SHP77 treated with DMSO at 0.1 percent for 48 hours (cell line): Measurements from ENCODE around the gene TMEM209.
"Not testable (repeated sequence)": the region's sequence is repeated elsewhere in the genome, so short reads cannot be mapped to it uniquely, and the experiment has no call there.

Experiments used
- DNase-seq: peaks from one replicate; lab custom pipeline; 2025; lab: John Stamatoyannopoulos, UW

TMEM209 gene

DNA sequence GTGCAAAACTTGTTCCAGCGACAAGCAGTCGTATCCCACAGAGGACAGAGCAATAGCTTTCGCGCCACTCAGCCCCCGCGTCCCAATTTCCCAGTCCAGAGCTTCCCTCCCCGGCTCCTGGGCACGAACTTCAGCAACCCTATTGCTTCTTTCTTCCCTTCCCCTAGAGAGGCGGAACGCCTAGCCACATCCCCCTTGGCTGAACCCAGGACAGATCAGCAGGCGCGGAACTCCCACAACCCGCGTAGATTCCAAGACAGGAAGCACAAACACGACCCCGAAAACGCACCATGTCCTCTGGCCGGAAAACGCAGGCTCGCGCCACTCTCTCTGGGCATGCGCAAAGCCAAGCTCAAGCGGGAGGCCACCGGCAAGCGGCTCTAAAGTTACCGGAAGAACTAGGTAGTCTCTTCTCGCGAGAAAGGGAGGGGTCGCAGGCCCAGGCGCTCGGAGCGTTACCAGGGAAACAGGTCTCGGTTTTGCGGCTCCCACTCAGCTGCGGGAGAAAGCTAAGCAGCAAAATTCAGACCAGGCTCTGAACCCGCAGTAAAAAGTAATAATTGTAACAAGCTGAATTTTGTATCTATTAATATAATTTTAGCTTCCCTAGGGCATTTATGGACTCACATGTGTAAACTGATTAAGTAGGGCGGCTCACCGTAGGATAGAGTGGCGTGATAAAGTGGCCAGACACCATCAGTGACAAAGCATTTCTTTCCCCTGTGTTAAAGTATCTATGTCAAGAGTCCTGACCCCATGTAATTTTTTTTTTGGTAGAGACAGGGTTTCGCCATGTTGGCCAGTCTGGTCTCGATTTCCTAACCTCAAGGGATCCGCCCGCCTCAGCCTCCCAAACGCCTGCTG, at the start of gene TMEM209:
Gene TMEM209, minus strand, starts transcription at position 323 of the 864 bp plus-strand sequence. Its CDS starts 31 bp downstream, at position 292.
- DNase-seq, result peak; percentile 96

DNA sequence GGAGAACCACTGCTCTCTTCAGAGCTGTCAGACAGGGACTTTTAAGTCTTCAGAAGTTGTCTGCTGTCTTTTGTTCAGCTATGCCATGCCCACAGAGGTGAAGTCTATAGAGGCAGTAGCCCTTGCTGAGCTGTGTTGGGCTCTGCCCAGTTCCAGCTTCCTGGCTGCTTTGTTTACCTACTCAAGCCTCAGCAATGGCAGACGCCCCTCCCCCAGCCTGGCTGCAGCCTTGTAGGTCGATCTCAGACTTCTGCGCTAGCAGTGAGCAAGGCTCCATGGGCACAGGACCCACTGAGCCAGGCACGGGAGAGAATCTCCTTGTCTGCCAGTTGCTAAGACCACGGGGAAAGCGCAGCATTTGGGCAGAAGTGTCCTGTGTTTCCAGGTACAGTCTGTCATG, 49.3 kb upstream of the TMEM209 start:
- no peak for DNase-seq

DNA sequence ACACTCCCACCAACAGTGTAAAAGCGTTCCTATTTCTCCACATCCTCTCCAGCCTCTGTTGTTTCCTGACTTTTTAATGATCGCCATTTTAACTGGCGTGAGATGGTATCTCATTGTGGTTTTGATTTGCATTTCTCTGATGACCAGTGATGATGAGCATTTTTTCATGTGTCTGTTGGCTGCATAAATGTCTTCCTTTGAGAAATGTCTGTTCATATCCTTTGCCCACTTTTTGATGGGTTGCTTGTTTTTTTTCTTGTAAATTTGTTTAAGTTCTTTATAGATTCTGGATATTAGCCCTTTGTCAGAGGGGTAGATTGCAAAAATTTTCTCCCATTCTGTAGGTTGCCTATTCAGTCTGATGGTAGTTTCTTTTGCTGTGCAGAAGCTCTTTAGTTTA, 44.4 kb upstream of the TMEM209 start:
- DNase-seq, result not testable (repeated sequence)

DNA sequence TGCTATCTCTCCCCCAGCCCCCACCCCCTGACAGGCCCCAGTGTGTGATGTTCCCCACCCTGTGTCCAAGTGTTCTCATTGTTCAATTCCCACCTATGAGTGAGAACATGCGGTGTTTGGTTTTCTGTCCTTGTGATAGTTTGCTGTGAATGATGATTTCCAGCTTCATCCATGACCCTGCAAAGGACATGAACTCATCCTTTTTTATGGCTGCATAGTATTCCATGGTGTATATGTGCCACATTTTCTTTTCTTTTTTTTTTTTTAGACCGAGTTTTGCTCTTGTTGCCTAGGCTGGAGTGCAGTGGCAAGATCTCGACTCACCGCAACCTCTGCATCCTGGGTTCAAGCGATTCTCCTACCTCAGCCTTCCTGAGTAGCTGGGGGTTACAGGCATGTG, 43.6 kb upstream of the TMEM209 start:
- DNase-seq, result not testable (repeated sequence)

DNA sequence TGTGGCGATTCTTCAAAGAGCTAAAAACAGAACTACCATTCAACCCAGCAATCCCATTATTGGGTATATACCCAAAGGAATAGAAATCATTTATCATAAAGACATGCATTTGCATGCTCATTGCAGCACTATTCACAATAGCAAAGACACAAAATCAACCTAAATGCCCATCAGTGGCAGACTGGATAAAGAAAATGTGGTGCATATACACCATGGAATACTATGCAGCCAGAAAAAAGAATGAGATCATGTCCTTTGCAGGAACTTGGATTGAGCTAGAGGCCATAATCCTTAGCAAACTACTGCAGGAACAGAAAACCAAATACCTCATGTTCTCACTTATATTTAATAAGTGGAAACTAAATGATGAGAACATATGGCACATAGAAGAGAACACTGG, 41.3 kb upstream of the TMEM209 start:
- not testable (repeated sequence) for DNase-seq

DNA sequence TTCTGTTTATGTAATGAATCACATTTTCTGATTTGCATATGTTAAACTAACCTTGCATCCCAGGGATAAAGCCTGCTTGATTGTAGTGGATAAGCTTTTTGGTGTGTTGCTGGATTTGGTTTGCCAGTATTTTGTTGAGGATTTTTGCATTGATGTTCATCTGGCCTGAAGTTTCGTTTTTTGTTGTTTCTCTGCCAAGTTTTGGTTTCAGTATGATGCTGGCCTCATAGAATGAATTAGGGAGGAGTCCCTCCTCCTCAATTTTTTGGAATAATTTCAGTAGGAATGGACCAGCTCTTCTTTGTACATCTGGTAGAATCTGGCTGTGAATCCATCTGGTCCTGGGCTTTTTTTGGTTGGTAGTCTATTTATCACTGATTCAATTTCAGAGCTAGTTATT, 38.3 kb upstream of the TMEM209 start:
- DNase-seq, result not testable (repeated sequence)

DNA sequence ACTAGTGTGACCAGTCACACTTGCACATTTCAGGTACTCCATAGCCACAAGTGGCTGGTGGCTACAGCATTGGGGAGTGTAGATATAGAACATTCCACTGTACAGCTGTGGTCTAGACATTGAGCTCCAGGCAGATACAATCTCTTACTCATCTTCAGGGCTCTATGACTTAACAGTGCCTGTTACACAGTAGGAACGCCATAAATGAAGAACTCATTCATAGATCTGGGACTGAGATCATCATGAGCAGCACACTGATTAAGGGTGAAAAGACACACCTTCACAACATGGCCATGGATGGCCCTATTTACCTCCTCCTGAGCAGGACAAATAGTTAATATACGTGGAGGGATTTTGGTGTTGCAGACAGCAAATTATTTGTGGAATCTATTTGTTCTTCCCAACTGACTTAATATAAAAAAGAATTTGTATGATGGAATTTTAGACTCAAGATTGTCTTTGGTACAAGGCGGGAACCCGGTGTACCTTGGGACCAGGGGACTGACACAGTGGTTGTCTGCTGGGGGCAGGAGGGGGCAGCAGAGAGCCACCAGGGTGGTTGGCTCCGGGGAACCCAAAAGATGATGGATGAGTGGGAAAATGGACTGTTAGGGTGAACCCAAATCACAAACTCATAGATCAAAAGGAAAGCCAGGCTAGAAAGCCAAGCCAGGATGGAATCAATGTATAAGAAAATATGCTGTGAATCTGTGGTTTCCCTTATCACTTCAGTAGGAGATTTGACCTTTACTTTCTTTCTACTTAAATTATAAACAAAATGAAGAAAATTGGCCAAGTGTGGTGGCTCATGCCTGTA, 37.2 kb upstream of the TMEM209 start:
- DNase-seq, result peak; percentile 18

DNA sequence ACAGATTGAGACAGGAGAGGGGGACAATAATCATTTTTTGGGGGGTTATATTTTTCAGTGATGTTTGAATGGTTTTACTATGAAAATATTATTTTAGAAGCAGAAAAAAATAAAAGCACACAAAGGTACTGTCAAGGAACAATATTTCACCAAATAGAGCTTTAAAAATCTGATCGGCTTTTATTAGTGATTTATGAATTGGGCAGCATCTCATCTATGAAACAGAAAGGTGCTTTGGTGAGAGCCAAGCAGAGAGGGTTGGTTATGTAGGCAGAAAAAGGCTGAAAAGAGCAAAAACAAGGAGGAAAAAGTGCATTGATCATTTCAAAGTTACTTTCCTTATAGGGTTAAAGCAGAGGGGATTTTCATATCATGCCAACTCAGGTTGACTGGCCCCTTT, 35.0 kb upstream of the TMEM209 start:
- DNase-seq, result no peak

DNA sequence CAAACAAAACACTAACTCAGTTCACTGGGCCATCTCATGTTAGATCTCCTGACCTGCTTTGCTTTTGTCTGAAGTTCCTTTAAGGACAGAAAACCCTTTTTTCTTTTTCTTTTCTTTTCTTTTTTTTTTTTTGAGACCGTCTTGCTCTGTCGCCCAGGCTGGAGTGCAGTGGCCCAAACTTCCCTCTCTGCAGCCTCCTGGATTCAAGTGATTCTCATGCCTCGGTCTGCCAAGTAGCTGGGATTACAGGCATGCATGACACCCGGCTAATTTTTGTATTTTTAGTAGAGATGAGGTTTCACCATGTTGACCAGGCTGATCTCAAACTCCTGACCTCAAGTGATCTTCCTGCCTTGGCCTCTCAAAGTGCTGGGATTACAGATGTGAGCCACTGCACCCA, 31.2 kb upstream of the TMEM209 start:
- DNase-seq, result not testable (repeated sequence)

DNA sequence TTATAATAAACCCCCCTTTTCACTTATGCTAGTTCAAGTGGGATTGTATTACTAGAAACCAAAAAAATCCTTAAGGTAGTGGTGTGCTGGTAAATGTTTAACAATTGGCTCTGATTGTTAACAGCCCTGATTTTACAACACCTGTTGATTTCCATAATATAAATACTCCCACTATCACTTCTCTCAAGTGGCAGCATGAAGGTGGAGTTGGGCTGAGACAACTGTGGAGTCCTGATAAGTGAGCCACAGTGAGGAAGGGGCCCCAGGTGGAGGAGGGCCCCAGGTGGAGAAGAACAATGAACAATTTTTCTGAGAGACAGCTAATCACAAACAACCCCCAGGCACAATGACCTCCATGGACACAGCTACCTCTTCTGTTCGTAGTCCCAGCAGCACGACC, 28.9 kb upstream of the TMEM209 start:
- DNase-seq, result no peak

DNA sequence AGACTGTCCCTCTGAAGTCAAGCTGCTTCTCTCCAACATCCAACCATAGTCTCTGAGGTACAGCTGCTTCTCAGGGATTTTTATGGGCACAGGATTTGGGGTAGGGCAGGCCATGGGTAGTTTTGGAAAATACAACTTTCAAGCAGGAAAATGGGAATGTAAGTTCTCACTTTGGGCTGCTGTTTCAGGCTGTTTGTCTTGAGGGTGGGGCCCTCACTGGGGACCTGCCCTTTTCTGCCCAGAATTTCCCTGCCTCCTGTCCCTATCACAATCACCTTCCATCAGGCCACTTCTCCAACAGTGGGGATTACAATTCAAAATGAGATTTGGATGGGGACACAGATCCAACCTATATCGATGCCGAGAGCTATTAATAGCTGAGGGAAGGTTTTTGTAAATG, 27.0 kb upstream of the TMEM209 start:
- DNase-seq, result no peak

DNA sequence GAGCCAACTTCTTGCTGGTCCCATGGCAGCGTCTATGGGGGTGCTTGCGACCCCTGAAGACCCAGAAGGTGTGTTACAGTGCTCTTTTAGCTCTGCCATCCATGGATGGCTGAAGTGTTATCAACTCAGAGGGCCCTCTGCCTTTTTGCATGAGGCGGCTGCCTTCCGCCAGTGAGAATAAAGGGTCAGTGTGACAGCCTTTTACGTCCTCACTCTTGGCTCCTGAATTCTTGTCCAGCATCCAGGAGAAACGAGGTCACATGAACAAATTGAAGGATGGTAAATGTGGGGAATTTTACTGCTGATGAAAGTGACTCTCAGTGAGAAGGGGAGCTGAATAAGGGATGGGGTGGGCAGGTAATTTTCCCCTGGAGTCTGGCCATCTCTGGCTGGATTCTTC, 26.6 kb upstream of the TMEM209 start:
- no peak for DNase-seq

DNA sequence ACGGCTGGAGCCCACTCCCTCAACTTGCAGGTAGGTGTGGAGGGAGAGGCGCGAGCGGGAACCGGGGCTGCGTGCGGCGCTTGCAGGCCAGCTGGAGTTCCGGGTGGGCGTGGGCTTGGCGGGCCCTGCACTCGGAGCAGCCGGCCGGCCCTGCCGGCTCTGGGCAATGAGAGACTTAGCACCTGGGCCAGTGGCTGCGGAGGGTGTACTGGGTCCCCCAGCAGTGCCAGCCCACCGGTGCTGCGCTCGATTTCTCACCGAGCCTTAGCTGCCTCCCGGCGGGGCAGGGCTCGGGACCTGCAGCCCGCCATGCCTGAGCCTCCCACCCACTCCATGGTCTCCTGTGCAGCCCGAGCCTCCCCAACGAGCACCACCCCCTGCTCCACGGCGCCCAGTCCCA, 24.8 kb upstream of the TMEM209 start:
- not testable (repeated sequence) for DNase-seq

DNA sequence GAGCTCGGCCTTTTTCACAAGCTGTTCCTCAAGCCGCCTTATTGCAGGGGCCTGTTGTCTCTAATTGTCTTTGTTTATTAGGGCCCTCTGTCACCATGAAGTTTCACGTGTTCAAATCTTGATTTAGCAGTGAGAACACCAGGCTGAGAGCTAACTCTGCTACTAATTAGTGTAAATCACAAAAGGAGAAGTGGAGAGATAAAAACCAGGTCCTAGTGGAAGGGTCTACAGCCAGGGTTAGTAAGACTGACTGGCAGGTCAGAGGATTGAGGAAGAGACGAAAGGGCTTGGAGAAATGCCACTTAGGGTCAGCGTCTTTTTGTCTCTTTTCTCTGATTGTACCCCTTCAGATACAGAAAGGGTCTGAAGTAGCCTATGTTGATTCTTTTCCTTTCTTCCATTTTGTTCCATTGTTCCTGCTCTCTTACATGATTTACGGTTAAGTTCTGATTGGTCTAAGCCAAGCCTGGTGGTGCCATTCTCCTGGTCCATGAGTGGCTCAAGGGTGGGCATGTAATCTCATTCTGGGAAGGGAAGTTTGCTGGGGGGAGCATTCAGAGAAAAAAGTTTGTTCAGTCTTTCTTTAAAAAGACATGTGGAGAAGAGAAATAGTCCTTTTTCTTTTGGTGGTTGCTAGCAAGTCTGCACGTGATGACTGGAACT, 23.8 kb upstream of the TMEM209 start:
- no peak for DNase-seq

DNA sequence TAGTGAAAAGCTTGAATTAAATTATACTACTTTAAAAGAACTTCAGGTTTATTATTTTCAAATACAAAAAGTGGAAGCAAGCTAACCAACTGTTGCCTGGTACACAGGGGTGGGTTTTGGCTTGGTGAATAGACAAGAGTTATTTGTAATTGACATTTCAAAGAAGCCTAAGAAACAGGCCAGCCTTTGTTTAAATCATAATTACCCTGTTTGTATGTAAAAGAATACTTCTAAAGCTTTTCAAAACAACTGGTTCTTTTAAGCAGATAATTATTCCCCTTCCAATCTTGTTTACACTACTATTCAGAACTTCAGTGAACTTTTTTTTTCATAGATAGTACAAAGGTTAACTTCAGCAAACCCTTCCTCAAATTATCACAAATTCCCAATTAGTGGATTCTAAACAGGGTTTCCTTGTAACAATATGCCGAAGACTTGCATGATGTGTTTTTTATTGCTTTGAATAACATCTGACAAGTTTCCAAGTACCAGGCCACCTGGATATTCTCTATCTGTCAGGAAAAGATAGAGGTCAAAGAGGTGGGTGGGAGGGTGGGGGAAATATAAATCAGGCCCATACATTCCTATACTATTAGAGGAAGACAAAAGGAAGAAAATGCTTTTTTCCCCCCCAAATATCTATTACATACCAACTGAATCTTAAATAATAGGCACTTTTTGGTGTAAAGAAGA, 22.8 kb upstream of the TMEM209 start:
- no peak for DNase-seq

DNA sequence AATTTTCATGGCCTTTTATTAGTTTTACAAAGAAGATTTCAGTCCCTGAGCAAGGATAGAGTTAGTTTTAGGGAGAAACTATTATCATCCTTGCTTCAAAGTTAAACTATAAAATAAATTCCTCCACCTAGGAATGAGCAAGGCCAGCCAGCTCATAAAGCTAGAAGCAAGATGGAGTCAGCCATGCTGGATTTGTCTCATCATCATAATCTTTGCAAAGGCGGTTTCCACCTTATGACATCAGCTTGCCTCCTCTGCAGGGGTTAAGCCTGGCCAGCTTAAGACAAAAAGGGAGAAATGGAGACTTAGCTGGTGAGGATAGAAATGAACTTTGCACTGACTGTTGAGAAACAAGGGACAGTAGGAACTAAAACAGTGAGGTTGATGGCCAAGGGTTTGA, 21.1 kb upstream of the TMEM209 start:
- DNase-seq, result no peak

DNA sequence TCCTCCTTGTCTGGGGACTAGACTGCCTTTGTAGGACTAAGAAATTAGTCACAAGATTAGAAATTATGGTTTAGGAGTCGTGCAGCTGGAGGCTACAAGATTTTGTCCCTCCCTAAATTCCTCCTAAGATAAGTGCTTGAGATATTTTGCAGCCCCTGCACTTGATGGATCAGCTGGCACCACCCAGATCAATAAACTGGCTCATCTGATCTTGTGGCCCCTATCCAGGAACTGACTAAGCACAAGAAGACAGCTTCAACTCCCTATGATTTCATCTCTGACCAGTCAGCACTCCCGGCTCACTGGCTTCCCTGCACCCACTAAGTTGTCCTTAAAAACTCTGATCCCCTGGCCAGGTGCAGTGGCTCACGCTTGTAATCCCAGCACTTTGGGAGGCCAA, 19.7 kb upstream of the TMEM209 start:
- DNase-seq, result not testable (repeated sequence)

DNA sequence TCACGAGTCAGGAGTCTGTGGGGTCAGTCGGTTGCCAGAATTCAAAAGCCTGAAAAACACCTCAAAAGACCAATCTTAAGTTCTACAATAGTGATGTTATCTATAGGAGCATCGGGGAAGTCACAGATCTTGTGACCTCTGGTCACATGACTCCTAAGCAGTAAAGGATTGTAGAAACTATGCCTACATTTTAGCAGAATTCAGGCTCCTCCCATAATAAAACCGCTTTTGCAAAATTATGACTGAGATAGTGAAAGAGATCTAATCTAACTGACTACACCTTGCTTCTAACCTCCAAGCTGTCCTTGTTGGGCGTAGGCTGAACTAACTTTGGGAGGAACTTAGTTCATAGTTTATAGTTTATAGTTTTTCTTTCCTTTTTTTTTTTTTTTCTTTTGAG, 19.0 kb upstream of the TMEM209 start:
- DNase-seq, result no peak

DNA sequence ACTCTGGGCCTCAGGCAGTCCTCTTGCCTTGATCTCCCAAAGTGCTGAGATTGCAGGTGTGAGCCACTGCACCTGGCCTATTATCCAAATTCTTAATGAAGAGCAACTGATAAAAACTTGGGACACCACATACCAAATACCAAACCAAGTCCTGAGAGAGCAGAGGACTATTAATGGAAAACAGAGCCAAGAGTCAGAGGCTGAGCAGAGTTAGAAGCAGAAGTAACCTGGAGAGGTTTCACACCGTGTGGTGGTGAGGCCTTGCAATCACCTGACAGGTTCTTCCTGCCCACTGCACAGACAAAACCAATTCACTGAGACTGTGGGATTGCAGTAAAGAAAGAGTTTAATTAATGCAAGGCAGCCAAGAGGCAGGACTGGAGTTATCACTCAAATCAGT, 18.4 kb upstream of the TMEM209 start:
- no peak for DNase-seq

DNA sequence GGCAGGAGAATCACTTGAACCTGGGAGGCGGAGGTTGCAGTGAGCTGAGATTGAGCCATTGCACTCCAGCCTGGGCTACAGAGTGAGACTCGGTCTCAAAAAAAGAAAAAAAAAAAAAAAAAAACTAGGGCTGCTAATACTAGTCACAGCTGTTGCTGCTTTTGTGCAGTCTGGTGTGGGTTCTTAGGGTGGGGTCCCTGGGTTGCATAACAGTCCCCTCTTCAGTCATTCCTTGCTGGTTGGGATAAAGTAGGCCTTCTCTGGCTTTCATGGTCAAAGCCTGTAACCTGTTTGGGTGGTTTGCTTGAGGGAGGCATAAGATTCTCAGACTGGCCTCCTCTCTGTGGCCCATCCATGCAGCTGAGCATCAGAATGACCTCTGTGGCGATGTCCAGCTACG, 16.5 kb upstream of the TMEM209 start:
- DNase-seq, result no peak

DNA sequence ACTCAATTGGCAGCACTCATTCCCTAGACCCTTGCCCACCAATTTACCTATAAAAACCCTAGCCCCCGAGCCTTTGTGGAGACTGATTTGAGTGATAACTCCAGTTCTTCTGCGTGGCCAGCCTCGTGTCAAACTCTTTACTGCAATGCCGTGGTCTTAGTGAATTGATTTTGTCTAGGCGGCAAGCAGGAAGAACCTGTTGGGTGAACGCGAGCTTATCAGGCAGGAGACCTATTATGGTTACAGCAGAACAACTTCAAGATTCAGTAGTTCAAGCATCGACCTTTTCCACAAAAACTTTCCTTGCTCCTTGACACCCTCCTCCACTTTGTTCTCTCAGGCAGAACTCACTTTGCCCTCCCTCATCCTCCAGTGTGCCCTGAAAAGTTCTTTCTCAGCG, 14.7 kb upstream of the TMEM209 start:
- no peak for DNase-seq
